OCI-LY1 (cell line): ENCODE results near the gene LAMC2.

Source experiments
- H2AFZ ChIP-seq: fragments of 200-600 bp; sonication (generic), shearing (Covaris generic); 2 replicates; pipeline ENCODE4 v1.6.0; 2014; ENCODE audit warnings: antibody characterized with exemption, mild to moderate bottlenecking, low read length
- H3F3A ChIP-seq: fragments of 200-600 bp; sonication (generic), shearing (Covaris generic); 2 replicates; pipeline ENCODE4 v1.6.0; 2014; ENCODE audit warnings: mild to moderate bottlenecking, antibody characterized with exemption, low read length, moderate library complexity; ENCODE audit not compliant: insufficient read depth
- H3K27ac ChIP-seq: fragments of 200-600 bp; sonication (generic); 2 replicates; pipeline ENCODE4 v1.5.1; 2014; ENCODE audit warnings: low read length, mixed run types, mild to moderate bottlenecking, low read depth; ENCODE audit not compliant: poor library complexity, severe bottlenecking
- H3K27me3 ChIP-seq: fragments of 200-600 bp; sonication (generic); 2 replicates; pipeline ENCODE4 v1.6.0; 2014; ENCODE audit warnings: antibody characterized with exemption, mild to moderate bottlenecking, low read length, moderate library complexity; ENCODE audit not compliant: insufficient read depth
- H3K36me3 ChIP-seq: fragments of 200-600 bp; sonication (generic); 2 replicates; pipeline ENCODE4 v1.6.1; 2014; ENCODE audit warnings: mild to moderate bottlenecking, antibody characterized with exemption, low read length, moderate library complexity, mixed read lengths; ENCODE audit not compliant: insufficient read depth
- H3K4me1 ChIP-seq: fragments of 200-600 bp; sonication (generic); 2 replicates; pipeline ENCODE4 v1.5.1; 2014; ENCODE audit warnings: mild to moderate bottlenecking, low read length, moderate library complexity; ENCODE audit not compliant: insufficient read depth, severe bottlenecking
- H3K4me2 ChIP-seq: fragments of 200-600 bp; sonication (generic), shearing (Covaris generic); 2 replicates; pipeline ENCODE4 v1.6.1; 2014; ENCODE audit warnings: low read length
- H3K4me3 ChIP-seq: fragments of 200-600 bp; sonication (generic); 2 replicates; pipeline ENCODE4 v1.5.1; 2014; ENCODE audit warnings: low read length, low read depth, mild to moderate bottlenecking, mixed read lengths; ENCODE audit not compliant: poor library complexity, severe bottlenecking
- H3K79me2 ChIP-seq: fragments of 200-600 bp; shearing (Covaris generic); 2 replicates; pipeline ENCODE4 v1.6.1; 2016; ENCODE audit warnings: mixed run types, low read length, mixed read lengths; ENCODE audit not compliant: insufficient read depth
- H3K9ac ChIP-seq: fragments of 200-600 bp; sonication (generic), shearing (Covaris generic); 2 replicates; pipeline ENCODE4 v1.6.1; 2014; ENCODE audit warnings: mild to moderate bottlenecking, low read length, mixed read lengths
- H3K9me2 ChIP-seq: fragments of 200-600 bp; sonication (generic), shearing (Covaris generic); 2 replicates; pipeline ENCODE4 v1.6.1; 2014; ENCODE audit warnings: low read depth, mild to moderate bottlenecking, low read length, mixed read lengths
- H3K9me3 ChIP-seq: fragments of 200-600 bp; shearing (Covaris generic); 2 replicates; pipeline ENCODE4 v1.6.1; 2014; ENCODE audit warnings: low read length, mixed read lengths
- H4K20me1 ChIP-seq: fragments of 200-600 bp; sonication (generic), shearing (Covaris generic); 2 replicates; pipeline ENCODE4 v1.6.0; 2016; ENCODE audit warnings: mild to moderate bottlenecking, low read length; ENCODE audit not compliant: insufficient read depth
- EZH2 ChIP-seq: fragments of 200-600 bp; sonication (generic), shearing (Covaris generic); IDR thresholded peaks from 2 replicates; pipeline ENCODE4 v1.8.0; 2017; ENCODE audit warnings: borderline replicate concordance, mixed run types, mild to moderate bottlenecking, antibody characterized with exemption, low read length, moderate library complexity, mixed read lengths
- TF ChIP-seq, protein P1 (sequence below): fragments of 200-600 bp; sonication (generic), shearing (Covaris generic); IDR thresholded peaks from 2 replicates; pipeline ENCODE4 v1.5.1; 2017; ENCODE audit warnings: mild to moderate bottlenecking, antibody characterized with exemption, low read length, moderate library complexity, mixed read lengths

The LAMC2 gene

DNA sequence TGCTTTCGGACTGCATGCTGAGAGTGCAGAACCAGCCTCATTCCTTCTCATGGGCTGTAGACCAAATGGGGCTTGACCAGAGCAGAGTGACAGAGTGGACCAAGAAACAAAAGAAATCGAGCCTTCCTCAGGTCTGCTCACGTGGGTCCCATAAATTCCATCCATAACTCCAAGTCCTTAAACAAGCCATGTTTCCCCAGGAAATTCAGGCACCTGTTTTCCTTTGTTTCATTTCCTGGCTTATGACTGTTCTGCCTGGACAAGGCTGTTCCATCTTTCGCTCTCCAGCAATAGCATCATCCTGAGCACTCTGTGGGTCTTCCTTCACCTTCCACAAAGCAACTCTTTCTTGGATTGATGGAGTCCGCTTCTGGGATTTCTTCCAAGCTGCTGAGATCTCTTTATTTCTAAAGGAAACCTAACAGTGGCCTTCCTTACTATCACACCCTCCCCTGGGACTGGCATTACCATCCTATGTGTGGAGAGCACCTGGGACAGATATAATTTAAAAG lies 63.9 kb downstream of the LAMC2 start:
- no peaks in the 10 kb centered on the region for H3K79me2 ChIP-seq
- H3K36me3 ChIP-seq = no peaks in the 10 kb centered on the region
- H3K4me1 ChIP-seq = no peaks in the 10 kb centered on the region
- H3K9me2 ChIP-seq = no peaks in the 10 kb centered on the region
- H3K27me3 ChIP-seq = peaks cover 2% of the 10 kb centered on the region; the same call in 1 of the 2 replicates
- H3K9ac ChIP-seq = no peak overlapping the region
- H3F3A ChIP-seq = no peaks in the 10 kb centered on the region
- TF ChIP-seq, protein P1, sequence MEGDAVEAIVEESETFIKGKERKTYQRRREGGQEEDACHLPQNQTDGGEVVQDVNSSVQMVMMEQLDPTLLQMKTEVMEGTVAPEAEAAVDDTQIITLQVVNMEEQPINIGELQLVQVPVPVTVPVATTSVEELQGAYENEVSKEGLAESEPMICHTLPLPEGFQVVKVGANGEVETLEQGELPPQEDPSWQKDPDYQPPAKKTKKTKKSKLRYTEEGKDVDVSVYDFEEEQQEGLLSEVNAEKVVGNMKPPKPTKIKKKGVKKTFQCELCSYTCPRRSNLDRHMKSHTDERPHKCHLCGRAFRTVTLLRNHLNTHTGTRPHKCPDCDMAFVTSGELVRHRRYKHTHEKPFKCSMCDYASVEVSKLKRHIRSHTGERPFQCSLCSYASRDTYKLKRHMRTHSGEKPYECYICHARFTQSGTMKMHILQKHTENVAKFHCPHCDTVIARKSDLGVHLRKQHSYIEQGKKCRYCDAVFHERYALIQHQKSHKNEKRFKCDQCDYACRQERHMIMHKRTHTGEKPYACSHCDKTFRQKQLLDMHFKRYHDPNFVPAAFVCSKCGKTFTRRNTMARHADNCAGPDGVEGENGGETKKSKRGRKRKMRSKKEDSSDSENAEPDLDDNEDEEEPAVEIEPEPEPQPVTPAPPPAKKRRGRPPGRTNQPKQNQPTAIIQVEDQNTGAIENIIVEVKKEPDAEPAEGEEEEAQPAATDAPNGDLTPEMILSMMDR = no peak
- no peak for TF ChIP-seq EZH2
- no peak overlapping the region for H3K4me3 ChIP-seq
- H4K20me1 ChIP-seq = no peaks in the 10 kb centered on the region
- peaks cover under 1% of the 10 kb centered on the region; the same call in 1 of the 2 replicates for H3K9me3 ChIP-seq
- H3K4me2 ChIP-seq = no peak overlapping the region
- H3K27ac ChIP-seq = no peak overlapping the region
- H2AFZ ChIP-seq = no peak overlapping the region

DNA sequence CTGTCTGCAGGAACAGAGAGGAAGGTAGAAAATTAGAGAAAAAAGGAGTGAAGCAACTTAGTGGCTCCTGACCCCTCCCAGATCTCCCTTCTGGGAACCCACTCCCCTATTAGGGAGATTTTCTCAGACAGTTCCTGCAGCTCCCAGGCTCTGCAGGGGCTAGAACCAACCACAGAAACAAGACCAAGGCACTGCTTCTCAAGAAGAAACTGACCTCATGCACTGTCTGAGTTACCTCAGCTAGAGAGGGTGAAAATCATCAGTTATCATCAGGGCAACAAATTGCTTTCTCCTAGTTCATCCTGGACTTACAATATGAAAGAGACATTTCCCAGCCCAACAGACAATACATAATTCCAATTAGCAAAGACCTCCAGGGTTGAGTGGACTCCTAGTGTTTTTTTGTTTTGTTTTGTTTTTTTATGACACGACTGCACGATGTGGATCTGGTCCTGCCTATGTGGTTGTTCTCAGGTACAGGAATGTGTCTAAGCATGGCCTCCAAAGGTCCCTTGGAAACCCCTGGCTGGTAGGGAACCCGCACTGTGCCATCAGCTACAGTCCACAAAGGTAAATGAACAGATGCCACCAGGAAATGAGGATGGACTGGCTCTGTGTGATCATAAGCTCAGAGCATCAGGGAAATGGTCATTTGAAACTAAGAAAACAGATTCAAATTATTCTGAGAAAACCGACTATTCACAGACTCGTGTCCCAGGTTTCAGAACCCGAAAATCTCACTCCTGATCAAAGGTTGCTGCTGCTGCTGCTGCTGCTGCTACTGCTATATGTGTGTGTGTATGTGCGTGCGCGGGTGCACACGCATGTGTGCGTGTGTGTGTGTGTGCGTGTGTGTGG lies 65.3 kb downstream of the LAMC2 start:
- no peaks in the 10 kb centered on the region for H4K20me1 ChIP-seq
- H3K79me2 ChIP-seq = no peaks in the 10 kb centered on the region
- H3K4me3 ChIP-seq = no peak overlapping the region
- no peaks in the 10 kb centered on the region for H3K4me1 ChIP-seq
- no peak for TF ChIP-seq EZH2
- TF ChIP-seq, protein P1 = no peak
- H3K9me2 ChIP-seq = no peaks in the 10 kb centered on the region
- peaks cover 4% of the 10 kb centered on the region for H3K9me3 ChIP-seq
- H3K27ac ChIP-seq = no peak overlapping the region
- H2AFZ ChIP-seq = no peak overlapping the region
- no peak overlapping the region for H3K4me2 ChIP-seq
- no peaks in the 10 kb centered on the region for H3F3A ChIP-seq
- peaks cover 2% of the 10 kb centered on the region; the same call in 1 of the 2 replicates for H3K27me3 ChIP-seq
- H3K36me3 ChIP-seq = no peaks in the 10 kb centered on the region
- H3K9ac ChIP-seq = no peak overlapping the region

DNA sequence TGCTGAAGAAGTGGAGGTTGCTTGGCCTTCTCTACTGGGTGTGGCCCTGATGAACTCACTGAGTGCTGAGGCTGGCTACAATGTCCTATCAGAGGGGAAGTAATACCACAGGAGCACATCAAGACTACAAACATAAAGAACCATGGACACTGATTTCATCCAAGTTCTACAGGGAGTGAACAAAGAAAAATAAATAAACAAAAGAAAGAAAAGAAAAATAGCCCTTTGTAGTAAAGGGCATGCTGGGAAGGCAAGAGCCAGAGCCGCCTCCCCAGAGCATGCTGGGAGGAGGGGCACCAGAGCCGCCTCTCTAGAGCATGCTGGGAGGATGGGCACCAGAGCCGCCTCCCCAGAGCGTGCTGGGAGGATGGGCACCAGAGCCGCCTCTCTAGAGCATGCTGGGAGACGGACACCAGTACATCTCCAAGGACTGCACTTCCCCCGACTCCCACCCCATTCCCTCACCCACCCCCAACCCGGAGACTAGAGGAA lies 65.9 kb downstream of the LAMC2 start:
- H3K27ac ChIP-seq = no peak overlapping the region
- H3K9ac ChIP-seq = no peak overlapping the region
- no peak for TF ChIP-seq EZH2
- TF ChIP-seq, protein P1 = no peak
- H3K4me2 ChIP-seq = no peak overlapping the region
- H3K27me3 ChIP-seq = peaks cover 2% of the 10 kb centered on the region; the same call in 1 of the 2 replicates
- H4K20me1 ChIP-seq = no peaks in the 10 kb centered on the region
- H3F3A ChIP-seq = no peaks in the 10 kb centered on the region
- no peak overlapping the region for H3K4me3 ChIP-seq
- no peak overlapping the region for H2AFZ ChIP-seq
- no peaks in the 10 kb centered on the region for H3K79me2 ChIP-seq
- H3K4me1 ChIP-seq = no peaks in the 10 kb centered on the region
- no peaks in the 10 kb centered on the region for H3K36me3 ChIP-seq
- H3K9me3 ChIP-seq = peaks cover 4% of the 10 kb centered on the region
- H3K9me2 ChIP-seq = no peaks in the 10 kb centered on the region
